ENCODE measurements around the gene B3GALNT2. TPM values are rescaled to one million over a fixed set of nuclear protein-coding genes. Genes with fewer than 3 reads are reported as not detected.

The B3GALNT2 gene
- 16.2 and 16.5 TPM in 2 replicates for total RNA-seq

GRCh38 chr1:235504122-235504493 is at the start of gene B3GALNT2:
B3GALNT2 (minus strand) TSS chr1:235504452; CDS start chr1:235504252, 200 bp downstream.

Other genes with a start within 250 kb of the B3GALNT2 start
- gene ARID4B, start 176.3 kb downstream of the B3GALNT2 start, total RNA-seq = 5.8 and 6.4 TPM in 2 replicates
- gene GGPS1, start 175.9 kb downstream of the B3GALNT2 start, total RNA-seq = 14.0 and 15.3 TPM in 2 replicates
- 29.1 and 30.3 TPM in 2 replicates for gene TBCE, start 137.0 kb downstream of the B3GALNT2 start, total RNA-seq
- under 0.01 and 1.3 TPM in 2 replicates for gene GNG4, start 145.3 kb upstream of the B3GALNT2 start, total RNA-seq

Measured in bronchus fibroblast of lung (primary cell).